Stimulated activated CD8-positive, alpha-beta memory T cell treated with anti-CD3 and anti-CD28 coated beads, Interleukin-4, amount 100 ng/mL, for 4 hours (primary cell): Measurements from ENCODE around the gene ATF7IP2.

ENCODE experiments used
- DNase-seq, 2 donors: peaks; one replicate each; pipeline ENCODE4 v3.0.0-alpha.2; 2020; ENCODE audit warnings: low read depth in 2 of 2, low spot score in 1 of 2

The ATF7IP2 gene

GRCh38 chr16:10510279-10510678, 124.4 kb downstream of the ATF7IP2 start:
- DNase-seq: no peak

GRCh38 chr16:10511829-10512228, 126.0 kb downstream of the ATF7IP2 start:
- DNase-seq: no peak

- DNase-seq: no peak
Observed at GRCh38 chr16:10514369-10515055, 128.7 kb downstream of the ATF7IP2 start.

DNA sequence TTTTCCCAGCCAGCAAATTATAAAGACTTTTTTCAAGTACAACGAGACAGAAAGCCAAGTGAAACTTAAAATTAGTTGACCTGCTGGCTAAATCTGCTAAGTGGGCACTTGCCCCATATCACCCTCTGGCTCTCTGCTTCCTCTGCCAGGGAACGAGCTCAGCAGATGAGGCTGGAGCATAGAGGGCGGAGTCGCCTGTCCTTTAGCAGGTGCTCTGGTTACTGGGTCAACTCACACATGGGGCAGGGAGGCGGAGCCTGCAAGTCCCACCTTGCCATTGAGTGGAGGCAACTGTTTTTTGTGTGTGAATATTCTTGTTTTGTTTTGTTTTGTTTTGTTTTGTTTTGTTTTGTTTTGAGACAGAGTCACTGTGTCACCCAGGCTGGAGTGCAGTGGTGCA, 132.0 kb downstream of the ATF7IP2 start:
- DNase-seq: no peak

DNA sequence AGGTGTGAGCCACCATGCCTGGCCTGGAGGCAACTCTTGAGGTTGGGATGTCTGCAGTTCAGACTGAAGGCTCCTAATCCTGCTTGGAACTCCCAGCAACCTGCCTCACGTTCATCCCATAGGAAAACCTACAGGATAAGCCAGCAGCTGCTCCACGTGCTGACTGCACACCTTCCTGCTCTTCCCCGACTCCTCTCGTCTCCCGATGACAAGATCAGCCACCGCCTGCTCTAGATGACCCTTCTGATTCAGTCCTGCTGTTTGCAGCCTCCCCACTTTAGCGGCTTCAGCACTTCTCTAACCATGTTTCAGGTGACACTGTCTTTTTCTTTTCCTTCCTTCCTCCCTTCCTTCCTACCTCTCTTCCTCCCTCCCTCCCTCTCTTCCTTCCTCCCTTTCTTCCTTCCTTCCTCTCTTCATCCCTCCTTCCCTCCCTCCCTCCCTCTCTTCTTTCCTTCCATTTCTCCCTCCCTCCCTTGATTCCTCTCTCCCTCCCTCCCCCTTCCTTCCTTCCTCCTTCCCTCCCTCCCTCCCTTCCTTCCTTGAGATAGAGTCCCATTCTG, 132.7 kb downstream of the ATF7IP2 start:
- no peak for DNase-seq

DNA sequence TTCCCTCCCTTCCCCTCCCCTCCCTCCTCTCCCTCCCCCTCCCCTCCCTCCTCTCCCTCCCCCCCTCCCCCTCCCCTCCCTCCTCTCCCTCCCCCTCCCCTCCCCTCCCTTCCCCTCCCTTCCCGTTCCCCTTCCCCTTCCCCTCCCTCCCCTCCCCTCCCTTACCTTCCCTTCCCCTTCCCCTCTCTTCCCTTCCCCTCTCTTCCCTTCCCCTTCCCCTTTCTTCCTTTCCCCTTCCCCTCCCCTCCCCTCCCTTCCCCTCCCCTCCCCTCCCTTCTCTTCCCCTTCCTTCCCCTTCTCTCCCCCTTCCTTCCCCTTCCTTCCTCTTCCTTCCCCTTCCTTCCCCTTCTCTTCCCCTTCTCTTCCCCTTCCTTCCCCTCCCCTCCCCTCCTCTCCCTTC, 133.4 kb downstream of the ATF7IP2 start:
- no peak for DNase-seq

DNA sequence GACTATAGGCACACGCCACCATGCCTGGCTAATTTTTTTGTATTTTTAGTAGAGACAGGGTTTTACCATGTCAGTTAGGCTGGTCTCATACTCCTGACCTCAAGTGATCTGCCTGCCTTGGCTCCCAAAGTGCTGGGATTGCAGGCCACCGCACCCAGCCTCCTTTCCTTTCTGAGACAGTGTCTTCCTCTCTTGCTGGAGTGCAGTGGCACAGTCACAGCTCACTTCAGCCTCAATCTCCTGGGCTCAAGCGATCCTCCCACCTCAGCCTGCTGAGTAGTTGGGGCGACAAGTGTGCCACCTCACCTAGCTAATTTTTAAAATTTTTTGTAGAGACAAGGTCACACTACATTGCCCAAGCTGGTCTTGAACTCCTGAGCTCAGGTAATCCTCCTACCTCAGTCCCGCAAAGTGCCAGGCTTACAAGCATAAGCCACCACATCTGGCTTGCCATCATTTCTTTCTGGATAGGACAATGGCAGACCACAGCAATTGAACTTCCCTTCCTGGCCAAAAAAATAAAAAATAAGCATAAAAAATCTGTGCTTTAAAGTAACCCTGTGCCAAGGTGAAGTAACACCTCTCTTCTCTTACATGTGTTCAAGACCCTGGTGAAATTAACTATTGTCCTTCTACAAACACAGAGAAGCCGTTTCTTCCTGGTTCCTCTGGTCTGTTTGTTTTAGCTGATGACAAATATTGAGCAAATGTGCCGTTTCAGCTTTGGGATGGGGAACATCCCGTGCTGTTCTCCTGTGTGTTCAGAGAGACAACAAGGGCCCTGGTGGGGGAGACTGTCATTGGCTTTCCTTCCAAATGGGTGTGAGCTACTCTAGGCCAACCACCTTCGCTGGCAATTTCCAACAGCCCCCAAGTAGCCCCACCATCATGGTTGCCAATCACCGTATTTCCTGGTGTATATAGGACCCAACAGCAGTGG, 134.3 kb downstream of the ATF7IP2 start:
- no peak for DNase-seq

- DNase-seq: no peak
Observed at GRCh38 chr16:10520869-10521578, 135.2 kb downstream of the ATF7IP2 start.

- DNase-seq: peak in 1 of 2 donors; percentile 6
Observed at GRCh38 chr16:10521681-10522274, 135.9 kb downstream of the ATF7IP2 start.

DNA sequence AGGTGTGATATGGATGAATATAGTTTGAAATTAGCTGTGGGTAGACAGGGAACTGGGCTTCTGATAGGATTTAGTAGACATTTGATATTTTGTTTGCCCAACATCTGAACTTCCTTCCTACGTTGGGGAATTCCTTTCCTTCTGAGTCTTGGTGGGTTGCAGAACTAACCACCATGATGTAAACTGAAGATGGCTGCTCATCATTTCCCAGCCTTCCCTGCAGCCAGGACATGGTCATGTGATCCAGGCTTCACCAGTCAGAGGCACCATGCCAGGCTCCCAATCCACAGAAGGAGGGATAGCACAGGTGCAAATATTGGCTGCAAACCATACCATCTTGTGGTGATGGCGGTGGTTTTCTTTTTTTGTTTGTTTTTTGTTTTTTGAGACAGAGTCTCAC, 137.1 kb downstream of the ATF7IP2 start:
- no peak for DNase-seq

DNA sequence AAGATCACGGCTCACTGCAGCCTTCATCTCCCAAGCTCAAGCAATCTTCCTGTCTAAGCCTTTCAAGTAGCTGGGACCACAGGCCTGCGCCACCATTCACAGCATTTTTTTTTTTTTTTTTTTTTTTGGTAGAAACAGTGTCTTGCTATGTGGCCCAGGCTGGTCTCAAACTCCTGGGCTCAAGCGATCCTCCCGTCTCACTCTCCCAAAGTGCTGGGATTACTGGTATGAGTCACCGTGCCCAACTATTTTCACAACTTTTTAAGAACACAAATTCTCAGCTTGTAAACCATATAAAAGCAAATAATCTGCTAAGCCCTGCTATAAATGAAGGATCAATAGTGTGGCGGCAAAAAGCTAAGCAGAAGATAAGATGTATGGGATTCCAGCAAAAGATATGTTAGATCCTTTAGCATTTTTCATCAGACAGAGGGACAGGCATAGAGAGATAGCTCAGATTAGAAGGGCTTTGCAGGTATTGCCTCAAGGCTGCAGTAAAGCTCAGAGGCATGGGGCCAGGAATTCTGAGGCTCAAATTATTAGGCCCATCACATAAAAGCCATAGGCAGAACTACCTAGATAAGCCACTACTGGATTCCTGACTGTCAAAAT, 139.5 kb downstream of the ATF7IP2 start:
- DNase-seq: no peak

DNA sequence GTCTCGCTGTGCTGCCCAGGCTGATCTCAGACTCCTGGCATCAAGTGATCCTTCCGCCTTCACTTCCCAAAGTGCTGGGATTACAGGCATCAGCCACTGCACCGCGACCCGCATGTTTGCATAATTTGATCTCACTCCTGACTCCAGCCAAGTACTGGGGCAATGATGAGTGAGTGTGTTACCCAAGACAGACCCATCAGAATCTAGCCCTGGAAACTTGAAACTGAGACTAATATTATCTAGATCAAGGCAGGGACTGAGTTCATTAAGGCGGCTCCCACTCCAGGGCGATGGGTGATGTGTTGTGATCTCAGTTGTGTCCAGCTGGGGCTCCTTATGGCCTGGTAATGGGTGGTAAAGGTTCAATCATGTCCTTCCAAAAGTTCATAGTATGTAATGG, 141.1 kb downstream of the ATF7IP2 start:
- no peak for DNase-seq

DNA sequence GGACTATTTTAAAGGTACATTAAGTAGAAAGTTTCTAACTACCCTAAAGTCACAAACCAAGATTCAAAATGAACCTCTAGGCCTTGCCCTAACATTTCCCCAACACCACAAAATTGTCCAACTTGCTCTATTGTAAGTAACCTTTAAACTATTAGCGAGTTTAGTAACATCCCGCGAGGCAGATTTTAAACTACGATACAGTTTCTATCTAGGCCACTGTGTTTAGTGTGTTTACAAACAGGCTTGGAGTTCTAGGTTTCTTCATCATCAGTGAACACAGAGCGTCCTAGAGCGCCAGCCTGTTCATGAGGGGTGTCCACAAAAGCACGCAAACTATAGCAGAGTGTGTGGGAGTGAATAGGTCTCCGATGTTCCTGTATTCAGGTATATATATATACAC, 142.8 kb downstream of the ATF7IP2 start:
- no peak for DNase-seq

DNA sequence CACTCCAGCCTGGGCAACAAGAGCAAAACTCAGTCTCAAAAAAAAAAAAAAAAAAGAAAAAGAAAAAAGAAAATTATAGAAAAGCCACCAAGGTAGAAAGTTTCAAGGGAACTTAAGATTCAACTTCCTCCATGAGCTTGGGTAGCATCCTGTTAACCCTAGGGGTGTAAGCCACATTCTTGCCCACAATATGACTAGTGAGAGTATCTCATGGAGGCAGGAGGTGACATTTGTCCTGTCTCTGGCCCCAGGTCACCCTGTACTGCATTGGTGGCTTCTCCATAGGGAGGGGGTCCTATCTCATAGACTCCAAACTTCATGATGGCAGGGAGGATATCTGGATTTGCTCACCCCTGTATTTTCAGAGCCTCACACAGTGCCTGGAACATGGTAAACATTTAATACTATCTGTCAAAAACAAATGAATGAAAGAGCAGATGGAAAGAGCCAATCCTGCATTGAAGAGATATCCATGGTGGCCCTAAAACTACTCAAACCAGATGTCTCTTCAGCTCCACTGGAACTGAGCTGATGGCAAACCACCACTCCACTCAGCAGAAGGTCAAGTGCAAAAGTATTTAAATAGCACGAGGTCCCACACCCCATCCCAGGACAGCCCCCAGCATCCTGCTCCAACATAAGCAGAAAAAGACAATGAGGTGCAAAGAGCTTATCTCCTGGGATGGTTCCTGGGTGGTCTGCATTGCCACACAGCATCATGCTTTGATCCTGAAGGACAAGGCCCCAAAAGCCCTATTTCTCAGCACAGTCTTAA, 144.2 kb downstream of the ATF7IP2 start:
- no peak for DNase-seq

- no peak for DNase-seq
Observed at GRCh38 chr16:10530685-10531084, 144.8 kb downstream of the ATF7IP2 start.

GRCh38 chr16:10531582-10531981, 145.7 kb downstream of the ATF7IP2 start:
- no peak for DNase-seq
